Panc1 (cell line): ENCODE data around the gene PNLIPRP2. TPM values are rescaled to one million over a fixed set of nuclear protein-coding genes. Genes with fewer than 3 reads are reported as not detected.

Source experiments
- ATAC-seq: fragments of 200-7000 bp; cut with Tn5 transposase; 2 replicates; pipeline ENCODE4 v1.9.1; 2020; ENCODE audit warnings: mild to moderate bottlenecking, moderate library complexity
- BruUV-seq: library from RNA; stranded (reverse); fragments of 400-500 nt; replicated peaks from 2 replicates; lab custom pipeline; 2021; lab: Mats Ljungman, UMichigan
- CTCF ChIA-PET: fragments of 300-600 bp; sonication (Branson Sonifier 250); formaldehyde crosslinking; loops from one replicate; lab custom pipeline; 2022; ENCODE audit warnings: antibody characterized with exemption; lab: Charles Lee
- POLR2A ChIA-PET: fragments of 300-600 bp; sonication (Branson Sonifier 250); formaldehyde crosslinking; loops from one replicate; lab custom pipeline; 2022; ENCODE audit warnings: antibody characterized with exemption; lab: Charles Lee
- DNase-seq: peaks from one replicate; pipeline ENCODE4 v3.0.0-alpha.2; 2010; ENCODE audit warnings: low read depth, low spot score
- H3K27ac ChIP-seq: 2 replicates; pipeline ENCODE4 v1.5.1; 2011; ENCODE audit warnings: mild to moderate bottlenecking, low read length, inconsistent platforms
- H3K27me3 ChIP-seq: fragments of 200-500 bp; sonication (Bioruptor generic); 2 replicates; pipeline ENCODE4 v1.6.0; 2014; ENCODE audit warnings: low read length, inconsistent platforms; ENCODE audit not compliant: control insufficient read depth, insufficient read depth
- H3K36me3 ChIP-seq: fragments of 200-500 bp; sonication (Bioruptor generic); 2 replicates; pipeline ENCODE4 v1.5.1; 2014; ENCODE audit warnings: inconsistent platforms, mild to moderate bottlenecking, low read length, moderate library complexity; ENCODE audit not compliant: control insufficient read depth, insufficient read depth
- H3K4me1 ChIP-seq: 2 replicates; pipeline ENCODE4 v1.5.1; 2011; ENCODE audit warnings: inconsistent platforms, mild to moderate bottlenecking, low read length, moderate library complexity; ENCODE audit not compliant: control insufficient read depth, insufficient read depth
- H3K4me3 ChIP-seq, 2 experiments: 2 replicates each; pipeline ENCODE4 v1.5.1; 2011 to 2012; ENCODE audit warnings: low read depth in 2 of 2, low read length in 2 of 2, mild to moderate bottlenecking in 2 of 2, inconsistent platforms in 1 of 2, moderate library complexity in 1 of 2
- H3K9me3 ChIP-seq: fragments of 200-500 bp; sonication (Bioruptor generic); 2 replicates; pipeline ENCODE4 v1.5.1; 2014; ENCODE audit warnings: low read depth, mild to moderate bottlenecking, inconsistent platforms, low read length, moderate library complexity; ENCODE audit not compliant: control insufficient read depth, insufficient read depth
- CTCF ChIP-seq: fragments of 450-650 bp; IDR thresholded peaks from 2 replicates; pipeline ENCODE4 v1.5.1; 2017; ENCODE audit warnings: mild to moderate bottlenecking
- POLR2AphosphoS5 ChIP-seq: IDR thresholded peaks from 2 replicates; pipeline ENCODE4 v1.6.1; 2012; ENCODE audit warnings: mild to moderate bottlenecking, low read depth, low read length, moderate library complexity
- REST ChIP-seq, 2 experiments: IDR thresholded peaks; 2 replicates each; pipeline ENCODE4 v1.6.1; 2011 to 2012; ENCODE audit warnings: low read depth in 2 of 2, control low read depth in 1 of 2, low read length in 1 of 2, mild to moderate bottlenecking in 1 of 2, moderate library complexity in 1 of 2; ENCODE audit not compliant: insufficient read depth in 1 of 2
- SIN3A ChIP-seq: IDR thresholded peaks from 2 replicates; pipeline ENCODE4 v1.6.1; 2012; ENCODE audit warnings: low read depth, mild to moderate bottlenecking, low read length, moderate library complexity, borderline replicate concordance; ENCODE audit not compliant: insufficient read depth
- TCF7L2 ChIP-seq: IDR thresholded peaks from 2 replicates; pipeline ENCODE4 v1.6.1; 2011; ENCODE audit warnings: mild to moderate bottlenecking, low read depth, low read length, inconsistent platforms
- in situ Hi-C: cut with HindIII; loops from 2 replicates; pipeline ENCODE4 v1.10.0; 2016; ENCODE audit warnings: low sequenced_read_pairs, low pct_unique_long_range_greater_than_20kb
- intact Hi-C: fragments of 100-400 bp; cut with micrococcal nuclease; formaldehyde crosslinking; loops from one replicate; pipeline ENCODE4 v1.10.0; 2022; ENCODE audit not compliant: unreplicated experiment
- total RNA-seq: library from RNA; stranded (reverse); gene quantifications from one replicate; pipeline ENCODE4 v1.2.1, GENCODE V29; 2021; ENCODE audit not compliant: unreplicated experiment

Gene PNLIPRP2
- total RNA-seq, 1 experiment from 2014 or later, result 0.72 TPM

GRCh38 chr10:116627386-116627933, 6.7 kb downstream of the PNLIPRP2 start:
- TF ChIP-seq CTCF (peak; percentile 95), POLR2AphosphoS5 (no peak), REST (IDR thresholded peaks at IDR 0.05; ENCODE audit: insufficient read depth in 1 of 2, low read depth in 2 of 2, low read length in 1 of 2) (no peak), TCF7L2 (no peak), SIN3A (no peak)
- no TSS peak for BruUV-seq
- H3K27me3 ChIP-seq, result peaks cover 14% of the 10 kb centered on the region
- no peaks in the 10 kb centered on the region for H3K36me3 ChIP-seq
- intact Hi-C loops (loop anchor here (2.0 kb wide), 1 partner anchor 161 kb away; no protein-coding TSS in a partner anchor), in situ Hi-C loops (no loop called here)
- H3K4me3 ChIP-seq, result peak overlapping the region; percentile 21 to 25; a peak in 3 of 4 replicates
- ATAC-seq (peak; percentile 92), DNase-seq (no peak)
- no peaks in the 10 kb centered on the region for H3K9me3 ChIP-seq
- ChIA-PET POLR2A (interaction anchor here (0.6 kb wide), 1 partner anchor 55 kb away, joined by 4 read pairs; no protein-coding TSS in a partner anchor), CTCF (interaction anchor here (0.6 to 1.5 kb wide), 10 partner anchors 8 to 1433 kb away, joined by 3 to 16 read pairs (median 4); no protein-coding TSS in a partner anchor)
- no peak overlapping the region for H3K27ac ChIP-seq
- H3K4me1 ChIP-seq, result no peaks in the 10 kb centered on the region

GRCh38 chr10:116629340-116629739, 8.6 kb downstream of the PNLIPRP2 start:
- Histone ChIP-seq H3K27me3 (peaks cover 7% of the 10 kb centered on the region), H3K36me3 (no peaks in the 10 kb centered on the region), H3K9me3 (no peaks in the 10 kb centered on the region), H3K27ac (no peak overlapping the region), H3K4me3 (no peak overlapping the region), H3K4me1 (no peaks in the 10 kb centered on the region)
- no peak for DNase-seq
- ChIA-PET CTCF (interaction anchor here (0.6 kb wide), 2 partner anchors 13 to 56 kb away, joined by 4 to 8 read pairs; no protein-coding TSS in a partner anchor), POLR2A (no interaction called here)
- TF ChIP-seq TCF7L2, result no peak
- in situ Hi-C loops, result no loop called here
- ATAC-seq, result no peak
- BruUV-seq, result no TSS peak
- intact Hi-C loops, result no loop called here

- POLR2A ChIA-PET, result no interaction called here
- Histone ChIP-seq H3K4me1 (no peaks in the 10 kb centered on the region), H3K36me3 (no peaks in the 10 kb centered on the region), H3K4me3 (no peak overlapping the region), H3K27ac (no peak overlapping the region), H3K27me3 (peaks cover 7% of the 10 kb centered on the region), H3K9me3 (no peaks in the 10 kb centered on the region)
- no peak for TF ChIP-seq SIN3A
- TF ChIP-seq TCF7L2, result no peak
- TF ChIP-seq POLR2AphosphoS5, result no peak
- no peak for TF ChIP-seq REST (IDR thresholded peaks at IDR 0.05; ENCODE audit: insufficient read depth in 1 of 2, low read depth in 2 of 2, low read length in 1 of 2)
- no peak for TF ChIP-seq CTCF
- DNase-seq (no peak), ATAC-seq (no peak)
- in situ Hi-C loops (no loop called here), intact Hi-C loops (no loop called here)
- CTCF ChIA-PET, result no interaction called here
- BruUV-seq, result no TSS peak
Observed at GRCh38 chr10:116630020-116630419, 9.3 kb downstream of the PNLIPRP2 start.
